GM23248 (cell line): ENCODE results near the gene CEP97.

Experiments
- EZH2 ChIP-seq: fragments of 200-600 bp; sonication (generic); IDR thresholded peaks from 2 replicates; pipeline ENCODE4 v1.6.1; 2018; ENCODE audit warnings: antibody characterized with exemption, mild to moderate bottlenecking; ENCODE audit not compliant: insufficient read depth, poor library complexity, severe bottlenecking
- EZH2phosphoT487 ChIP-seq: fragments of 200-600 bp; sonication (generic); IDR thresholded peaks from 2 replicates; pipeline ENCODE4 v1.6.1; 2018; ENCODE audit warnings: antibody characterized with exemption, moderate library complexity, mild to moderate bottlenecking, low read depth; ENCODE audit not compliant: insufficient read depth

- TF ChIP-seq EZH2 = no peak
- no peak for TF ChIP-seq EZH2phosphoT487
Observed at GRCh38 chr3:101690972-101691371, 33.4 kb upstream of the CEP97 start.
